Thyroid gland (tissue), 4 donors: ENCODE measurements around the gene UMODL1. TPM values are rescaled to one million over a fixed set of nuclear protein-coding genes. Genes with fewer than 3 reads are reported as not detected.

ENCODE experiments used
- DNase-seq, 2 donors: peaks; one replicate each; pipeline ENCODE4 v3.0.0-alpha.2; 2019
- H3K27ac ChIP-seq, 3 donors: fragments of 200-600 bp; sonication (generic); 1 replicate in 2 of 3; 2 replicates in 1 of 3; pipeline ENCODE4 v1.5.1; 2016 to 2019; ENCODE audit warnings: mild to moderate bottlenecking in 1 of 3, moderate library complexity in 1 of 3
- H3K27me3 ChIP-seq: fragments of 200-600 bp; sonication (generic); one replicate; pipeline ENCODE4 v1.5.1; 2019
- H3K36me3 ChIP-seq, 2 donors: fragments of 200-600 bp; sonication (generic); one replicate each; pipeline ENCODE4 v1.5.1; 2016 to 2019
- H3K4me1 ChIP-seq, 2 donors: fragments of 200-600 bp; sonication (generic); one replicate each; pipeline ENCODE4 v1.5.1; 2017 to 2019
- H3K4me3 ChIP-seq, 3 donors: fragments of 200-600 bp; sonication (generic); replicated peaks in 1 of 3; 1 replicate in 2 of 3; 2 replicates in 1 of 3; pipeline ENCODE4 v1.5.1; 2016; ENCODE audit warnings: mild to moderate bottlenecking in 1 of 3
- H3K9me3 ChIP-seq: fragments of 200-600 bp; sonication (generic); one replicate; pipeline ENCODE4 v1.5.1; 2017
- POLR2A ChIP-seq, 2 donors: fragments of 450-650 bp; IDR thresholded peaks; one replicate each; pipeline ENCODE4 v1.6.1; 2017; ENCODE audit warnings: antibody characterized with exemption in 2 of 2, mild to moderate bottlenecking in 2 of 2, moderate library complexity in 1 of 2
- WGBS, 2 donors: methylation state at CpG; one replicate each; pipeline ENCODE4 v1.1.5; 2017; 5-methylcytosine and 5-hydroxymethylcytosine counted together
- intact Hi-C: fragments of 100-400 bp; cut with DNase I; formaldehyde crosslinking; loops from one replicate; pipeline ENCODE4 v1.15.1; 2023
- total RNA-seq, 4 donors: library from RNA; depleted of rRNA; stranded (reverse); fragments of >200 nt; gene quantifications; one replicate each; pipeline ENCODE4 v1.2.3, GENCODE V29; 2016
- TF ChIP-seq, protein P1 (sequence below), 6 experiments: fragments of 200-600 bp in 3 of 6; fragments of 450-650 bp in 3 of 6; sonication (generic) in 3 of 6; IDR thresholded peaks; one replicate each; pipeline ENCODE4 v1.5.1; 2016 to 2019; ENCODE audit warnings: antibody characterized with exemption in 6 of 6, mild to moderate bottlenecking in 2 of 6, inconsistent platforms in 1 of 6, moderate library complexity in 1 of 6

UMODL1 gene
- total RNA-seq, 4 donors from 2014 or later = not detected

DNA sequence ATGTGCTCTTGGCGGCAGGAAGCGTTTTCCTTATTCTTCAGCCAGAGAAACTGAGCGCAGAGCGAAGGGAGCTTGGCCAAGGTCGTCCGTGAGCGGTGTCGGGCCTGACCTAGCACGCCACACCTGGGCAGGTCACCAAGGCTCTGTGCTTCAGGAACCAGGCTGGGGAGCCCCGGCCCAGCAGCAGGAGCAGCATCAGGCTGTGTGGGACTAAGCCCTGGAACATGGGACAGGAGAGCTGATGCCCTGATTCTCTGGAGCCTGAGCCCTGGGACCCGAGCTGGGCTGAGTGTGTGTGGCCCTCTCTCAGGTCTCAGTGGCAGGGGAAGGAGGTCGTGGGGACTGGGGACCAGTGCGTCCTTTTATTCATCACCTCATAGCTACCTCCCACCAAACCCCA, 82.6 kb downstream of the UMODL1 start:
- intact Hi-C loops = loop anchor here (5.0 kb wide), 1 partner anchor 294 kb away; no protein-coding TSS in a partner anchor
- Histone ChIP-seq H3K36me3 (no peaks in the 10 kb centered on the region), H3K27me3 (no peaks in the 10 kb centered on the region), H3K4me1 (peaks cover 6 to 15% of the 10 kb centered on the region in 2 donors), H3K9me3 (no peaks in the 10 kb centered on the region), H3K4me3 (no peak overlapping the region), H3K27ac (no peak overlapping the region)
- 92 to 94% methylated on average over 11 to 12 of the region's 13 CpGs for WGBS, 2 donors
- TF ChIP-seq, protein P1, sequence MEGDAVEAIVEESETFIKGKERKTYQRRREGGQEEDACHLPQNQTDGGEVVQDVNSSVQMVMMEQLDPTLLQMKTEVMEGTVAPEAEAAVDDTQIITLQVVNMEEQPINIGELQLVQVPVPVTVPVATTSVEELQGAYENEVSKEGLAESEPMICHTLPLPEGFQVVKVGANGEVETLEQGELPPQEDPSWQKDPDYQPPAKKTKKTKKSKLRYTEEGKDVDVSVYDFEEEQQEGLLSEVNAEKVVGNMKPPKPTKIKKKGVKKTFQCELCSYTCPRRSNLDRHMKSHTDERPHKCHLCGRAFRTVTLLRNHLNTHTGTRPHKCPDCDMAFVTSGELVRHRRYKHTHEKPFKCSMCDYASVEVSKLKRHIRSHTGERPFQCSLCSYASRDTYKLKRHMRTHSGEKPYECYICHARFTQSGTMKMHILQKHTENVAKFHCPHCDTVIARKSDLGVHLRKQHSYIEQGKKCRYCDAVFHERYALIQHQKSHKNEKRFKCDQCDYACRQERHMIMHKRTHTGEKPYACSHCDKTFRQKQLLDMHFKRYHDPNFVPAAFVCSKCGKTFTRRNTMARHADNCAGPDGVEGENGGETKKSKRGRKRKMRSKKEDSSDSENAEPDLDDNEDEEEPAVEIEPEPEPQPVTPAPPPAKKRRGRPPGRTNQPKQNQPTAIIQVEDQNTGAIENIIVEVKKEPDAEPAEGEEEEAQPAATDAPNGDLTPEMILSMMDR (IDR thresholded peaks at IDR 0.05) = no peak
- TF ChIP-seq POLR2A (IDR thresholded peaks at IDR 0.05) = no peak
- no peak for DNase-seq

DNA sequence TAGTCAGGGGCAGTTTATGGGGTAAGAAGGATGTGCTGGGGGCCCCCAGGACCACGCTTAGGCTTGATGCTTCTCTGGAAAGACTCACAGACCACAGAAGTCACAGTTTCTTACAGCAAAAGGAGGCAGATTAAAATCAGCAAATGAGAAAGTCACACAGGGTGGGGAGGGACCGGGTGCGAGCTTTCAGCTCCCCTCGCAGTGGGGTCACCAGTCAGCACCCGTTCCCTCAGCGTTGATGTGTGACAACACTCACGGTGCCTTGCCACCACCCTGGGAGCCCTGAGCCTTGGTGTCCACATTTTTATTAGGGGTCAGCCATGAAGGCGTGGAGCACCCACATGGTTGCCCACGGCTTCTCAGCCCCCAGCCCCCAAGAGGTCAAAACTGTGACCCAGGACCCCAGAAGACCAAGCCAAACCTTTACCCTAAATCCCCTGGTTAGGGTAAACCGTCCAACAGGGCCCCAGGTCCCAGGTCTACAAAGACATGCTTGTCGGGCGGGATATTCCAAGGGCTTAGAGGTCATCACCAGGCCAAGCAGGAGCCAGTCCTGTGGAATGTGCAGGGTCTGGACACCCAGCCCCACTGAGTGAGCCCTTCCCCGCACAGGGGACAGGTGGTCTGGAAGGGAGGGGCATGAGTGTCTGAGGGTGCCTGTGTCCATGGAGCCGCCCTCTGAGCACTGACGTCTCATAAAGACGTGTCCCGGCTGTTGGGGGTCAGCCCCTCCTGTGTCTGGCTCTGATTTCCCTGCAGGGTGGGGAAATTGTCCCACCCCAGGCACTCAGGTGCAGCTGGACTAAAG, 83.3 kb downstream of the UMODL1 start:
- Histone ChIP-seq H3K4me3 (no peak overlapping the region), H3K36me3 (no peaks in the 10 kb centered on the region), H3K27me3 (no peaks in the 10 kb centered on the region), H3K27ac (no peak overlapping the region), H3K4me1 (peaks cover 6 to 15% of the 10 kb centered on the region in 2 donors), H3K9me3 (no peaks in the 10 kb centered on the region)
- 84 to 92% methylated on average over 10 to 14 of the region's 17 CpGs for WGBS, 2 donors
- intact Hi-C loops = loop anchor here (5.0 kb wide), 1 partner anchor 293 kb away; no protein-coding TSS in a partner anchor
- TF ChIP-seq, protein P1 (IDR thresholded peaks at IDR 0.05) = no peak
- no peak for TF ChIP-seq POLR2A (IDR thresholded peaks at IDR 0.05)
- DNase-seq = no peak

DNA sequence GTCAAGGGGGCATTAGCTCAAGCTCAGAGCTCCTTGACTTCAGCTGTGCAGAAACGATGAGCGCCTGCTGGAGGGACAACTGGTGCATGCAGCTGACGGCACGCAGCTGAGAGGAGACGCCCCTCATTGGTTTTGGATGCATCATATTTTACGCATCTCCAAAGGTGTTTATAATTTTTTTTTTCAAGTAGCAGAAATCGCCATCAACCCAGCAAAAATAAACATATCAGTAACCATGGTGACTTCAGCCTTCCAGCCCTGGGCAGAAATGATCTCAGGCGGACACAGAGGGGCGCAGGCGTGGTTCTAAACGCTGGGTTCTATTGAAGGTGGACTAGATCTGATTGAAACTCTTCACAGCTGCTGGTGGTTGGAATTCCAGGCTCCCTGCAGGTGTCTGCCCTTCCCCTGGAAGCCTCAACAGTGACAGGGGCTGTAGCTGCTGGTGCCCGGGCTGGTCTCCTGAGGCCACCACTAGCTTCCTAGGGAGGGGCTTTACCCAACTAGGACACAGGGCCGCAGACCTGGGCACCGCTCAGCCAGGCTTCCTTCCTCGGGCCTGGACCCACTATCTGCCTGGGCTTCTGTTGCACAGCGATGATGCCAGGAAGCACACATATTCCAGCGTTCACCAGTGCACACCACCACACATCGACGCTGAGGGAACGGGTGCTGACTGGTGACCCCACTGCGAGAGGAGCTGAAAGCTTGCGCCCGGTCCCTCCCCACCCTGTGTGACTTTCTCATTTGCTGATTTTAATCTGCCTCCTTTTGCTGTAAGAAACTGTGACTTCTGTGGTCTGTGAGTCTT, 84.1 kb downstream of the UMODL1 start:
- intact Hi-C loops = no loop called here
- H3K4me3 ChIP-seq = no peak overlapping the region
- H3K27me3 ChIP-seq = no peaks in the 10 kb centered on the region
- peaks cover 6 to 15% of the 10 kb centered on the region in 2 donors for H3K4me1 ChIP-seq
- no peaks in the 10 kb centered on the region for H3K36me3 ChIP-seq
- H3K9me3 ChIP-seq = no peaks in the 10 kb centered on the region
- TF ChIP-seq, protein P1 (IDR thresholded peaks at IDR 0.05) = no peak
- TF ChIP-seq POLR2A (IDR thresholded peaks at IDR 0.05) = no peak
- WGBS, 2 donors = 86 to 89% methylated on average over 19 to 23 of the region's 23 CpGs
- H3K27ac ChIP-seq = no peak overlapping the region
- DNase-seq = no peak

DNA sequence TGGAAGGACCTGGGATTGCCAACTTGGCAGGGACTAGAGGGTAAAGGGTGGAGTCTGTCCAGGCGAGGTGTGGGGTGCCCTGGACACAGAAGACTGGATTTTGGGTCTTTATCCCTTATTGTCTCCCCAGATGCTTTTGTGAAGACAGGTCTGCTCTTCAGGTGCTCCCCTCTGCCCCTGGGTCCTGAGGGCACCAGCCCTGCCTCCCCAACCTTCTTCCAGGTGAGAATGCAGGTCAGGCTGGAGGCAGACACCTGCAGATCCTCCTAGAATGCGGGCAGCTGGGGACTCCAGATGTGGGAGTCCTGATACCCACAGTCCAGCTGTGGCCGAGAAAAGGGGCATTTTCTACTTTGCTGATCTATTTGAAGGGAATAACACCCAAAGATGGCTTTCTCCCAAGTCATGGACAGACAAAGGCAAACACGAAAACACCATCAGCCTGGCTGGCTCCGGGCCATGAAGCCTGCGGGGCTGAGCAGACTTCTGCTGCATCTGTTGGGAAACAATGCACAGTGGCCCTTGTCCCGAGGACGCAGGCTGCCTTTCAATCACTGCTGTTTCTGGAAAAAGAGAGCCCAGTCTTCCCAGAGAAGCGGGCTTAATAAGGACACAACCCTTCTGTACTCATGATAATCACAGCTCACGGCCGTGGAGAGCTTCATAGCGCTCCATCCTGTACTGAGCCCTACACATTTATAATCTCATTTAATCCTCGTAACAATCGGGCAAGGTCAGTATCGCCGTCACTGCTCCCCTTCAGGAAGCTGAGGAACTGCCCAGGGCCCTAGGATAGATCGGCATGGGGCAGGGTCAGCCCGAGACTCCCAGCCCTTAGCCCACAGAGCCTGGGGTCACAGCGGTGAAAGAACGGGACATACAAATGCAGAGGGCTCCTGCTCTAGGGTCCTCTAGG, 85.8 kb downstream of the UMODL1 start:
- no peak for TF ChIP-seq POLR2A (IDR thresholded peaks at IDR 0.05)
- TF ChIP-seq, protein P1 (IDR thresholded peaks at IDR 0.05) = no peak
- Histone ChIP-seq H3K27me3 (no peaks in the 10 kb centered on the region), H3K27ac (no peak overlapping the region), H3K9me3 (no peaks in the 10 kb centered on the region), H3K4me1 (peaks cover 0 to 8% of the 10 kb centered on the region in 2 donors), H3K4me3 (no peak overlapping the region), H3K36me3 (no peaks in the 10 kb centered on the region)
- 63 to 68% methylated on average over 19 to 20 of the region's 20 CpGs for WGBS, 2 donors
- intact Hi-C loops = no loop called here
- no peak for DNase-seq
